ENCODE results near the gene TMEM33.

Gene TMEM33

GRCh38 chr4:42008011-42008786, 73.0 kb downstream of the TMEM33 start:
- no peaks in the 10 kb centered on the region for H3K9me3 ChIP-seq (ENCODE audit: insufficient read depth, low read depth, low read length)
- H3K9ac ChIP-seq (ENCODE audit: low read depth, low read length), result no peak overlapping the region
- no peak overlapping the region for H3K4me3 ChIP-seq (ENCODE audit: low read length)
- no peaks in the 10 kb centered on the region for H3K27me3 ChIP-seq (ENCODE audit: insufficient read depth, low read length)
- peaks cover 34% of the 10 kb centered on the region for H3K36me3 ChIP-seq (ENCODE audit: insufficient read depth, low read depth, low read length)
- no peak overlapping the region for H3K27ac ChIP-seq (ENCODE audit: low read length)
- no peaks in the 10 kb centered on the region for H3K4me1 ChIP-seq (ENCODE audit: insufficient read depth, low read length)

Data from iPS-20b (cell line).